Retinal pigment epithelial cell (primary cell): Measurements from ENCODE around the gene ZNF385B.

Experiments used
- DNase-seq: peaks from one replicate; pipeline ENCODE4 v3.0.0-alpha.2; 2010; ENCODE audit warnings: low read depth
- H3K4me3 ChIP-seq: 2 replicates; pipeline ENCODE4 v1.5.1; 2011; ENCODE audit warnings: mild to moderate bottlenecking, low read length, control low read depth, moderate library complexity
- TF ChIP-seq, protein P1 (sequence below): conservative IDR thresholded peaks from 2 replicates; pipeline ENCODE4 v1.5.1; 2011; ENCODE audit warnings: low read depth, low read length, control low read depth, inconsistent platforms

The ZNF385B gene

DNA sequence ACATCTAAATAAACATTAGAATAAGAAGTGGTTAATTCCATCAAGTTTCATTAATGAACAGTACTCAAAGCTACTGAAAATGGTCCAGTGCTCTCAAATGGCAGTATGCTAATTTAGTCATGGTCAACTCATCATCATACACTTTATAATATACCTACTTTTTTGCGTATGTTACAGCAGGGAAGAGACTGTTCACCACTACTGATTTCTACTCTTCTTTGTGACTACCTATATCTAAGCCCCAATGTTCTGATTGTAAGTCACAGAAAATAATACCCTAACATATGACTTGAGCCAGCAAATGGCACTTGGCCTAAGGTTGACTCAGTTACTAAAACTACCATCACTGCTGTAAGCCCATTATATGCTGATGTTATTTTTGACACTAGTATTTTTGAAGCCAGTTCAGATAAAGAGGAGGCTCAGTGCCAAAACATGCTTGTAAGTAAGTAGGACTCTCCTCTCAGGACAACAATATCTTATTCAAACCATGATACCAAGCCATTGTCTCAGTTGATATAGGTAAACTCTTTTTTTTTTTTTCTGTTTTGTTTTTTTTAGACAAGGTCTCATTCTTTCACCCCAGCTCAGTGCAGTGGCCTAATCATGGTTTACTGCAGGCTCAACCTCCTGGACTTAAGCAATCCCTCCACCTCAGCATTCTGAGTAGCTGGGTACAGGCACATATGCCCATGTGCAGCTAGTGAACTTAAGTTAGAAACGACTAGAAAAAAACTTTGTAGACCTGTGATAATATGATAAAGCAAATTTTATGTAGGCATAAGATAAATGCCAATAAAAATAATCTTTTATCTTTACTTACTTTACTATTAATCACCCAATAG is 266.9 kb downstream of the ZNF385B start:
- TF ChIP-seq, protein P1, sequence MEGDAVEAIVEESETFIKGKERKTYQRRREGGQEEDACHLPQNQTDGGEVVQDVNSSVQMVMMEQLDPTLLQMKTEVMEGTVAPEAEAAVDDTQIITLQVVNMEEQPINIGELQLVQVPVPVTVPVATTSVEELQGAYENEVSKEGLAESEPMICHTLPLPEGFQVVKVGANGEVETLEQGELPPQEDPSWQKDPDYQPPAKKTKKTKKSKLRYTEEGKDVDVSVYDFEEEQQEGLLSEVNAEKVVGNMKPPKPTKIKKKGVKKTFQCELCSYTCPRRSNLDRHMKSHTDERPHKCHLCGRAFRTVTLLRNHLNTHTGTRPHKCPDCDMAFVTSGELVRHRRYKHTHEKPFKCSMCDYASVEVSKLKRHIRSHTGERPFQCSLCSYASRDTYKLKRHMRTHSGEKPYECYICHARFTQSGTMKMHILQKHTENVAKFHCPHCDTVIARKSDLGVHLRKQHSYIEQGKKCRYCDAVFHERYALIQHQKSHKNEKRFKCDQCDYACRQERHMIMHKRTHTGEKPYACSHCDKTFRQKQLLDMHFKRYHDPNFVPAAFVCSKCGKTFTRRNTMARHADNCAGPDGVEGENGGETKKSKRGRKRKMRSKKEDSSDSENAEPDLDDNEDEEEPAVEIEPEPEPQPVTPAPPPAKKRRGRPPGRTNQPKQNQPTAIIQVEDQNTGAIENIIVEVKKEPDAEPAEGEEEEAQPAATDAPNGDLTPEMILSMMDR, result no peak
- no peak overlapping the region for H3K4me3 ChIP-seq
- DNase-seq, result no peak

DNA sequence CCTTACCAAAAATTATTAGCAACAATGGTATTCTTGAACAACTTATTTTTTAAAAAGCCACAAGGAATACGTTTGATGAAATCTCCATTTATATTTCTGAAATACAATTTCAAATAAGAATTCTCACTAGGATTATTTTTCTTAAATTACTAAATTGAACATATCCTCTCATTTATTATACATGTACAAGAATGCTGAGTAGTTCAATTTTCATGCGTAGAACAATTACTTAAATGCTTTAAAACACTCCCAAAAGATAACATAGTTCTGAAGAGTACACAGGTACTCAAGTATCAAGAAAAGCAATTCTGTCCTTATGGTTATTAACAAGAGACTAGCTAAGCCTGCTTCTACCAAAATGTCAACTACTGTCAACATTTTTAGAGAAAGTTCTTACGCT is 268.1 kb downstream of the ZNF385B start:
- no peak overlapping the region for H3K4me3 ChIP-seq
- no peak for DNase-seq
- TF ChIP-seq, protein P1, result no peak

DNA sequence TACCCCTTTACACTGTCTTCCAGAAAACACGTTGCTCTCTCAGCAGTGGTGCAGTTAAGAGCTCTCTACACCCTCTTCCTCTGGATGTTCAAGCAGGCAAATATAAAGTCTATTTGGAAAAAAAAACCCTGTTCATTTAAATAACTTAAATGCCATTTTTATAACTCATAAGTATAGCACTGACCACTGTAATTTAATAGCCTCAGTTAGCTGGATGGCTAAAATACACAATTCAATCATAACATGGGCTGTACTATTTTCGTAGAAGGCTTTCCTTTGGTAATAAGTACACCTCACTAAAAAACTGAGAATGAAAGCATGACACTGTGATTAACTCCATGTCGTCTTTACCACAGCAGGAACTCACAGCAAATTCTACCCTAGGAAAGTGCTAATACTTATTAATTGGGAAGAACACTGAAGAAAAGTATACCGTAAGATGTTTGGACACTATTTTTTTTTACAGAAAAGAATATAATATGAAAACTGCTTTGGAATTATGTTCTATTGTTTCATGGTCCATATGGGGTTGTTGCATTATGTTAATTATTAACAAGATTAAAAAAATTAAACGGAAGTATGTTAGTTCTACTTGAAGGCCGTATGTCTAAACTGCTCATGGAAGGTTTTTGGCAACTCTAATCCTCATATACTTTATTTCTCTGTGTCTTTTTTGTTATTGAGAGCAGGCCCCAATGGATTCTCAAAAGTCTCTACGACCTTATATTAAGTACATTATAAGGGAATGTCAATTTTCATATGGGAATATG is 269.1 kb downstream of the ZNF385B start:
- DNase-seq, result no peak
- no peak overlapping the region for H3K4me3 ChIP-seq
- TF ChIP-seq, protein P1, result no peak

DNA sequence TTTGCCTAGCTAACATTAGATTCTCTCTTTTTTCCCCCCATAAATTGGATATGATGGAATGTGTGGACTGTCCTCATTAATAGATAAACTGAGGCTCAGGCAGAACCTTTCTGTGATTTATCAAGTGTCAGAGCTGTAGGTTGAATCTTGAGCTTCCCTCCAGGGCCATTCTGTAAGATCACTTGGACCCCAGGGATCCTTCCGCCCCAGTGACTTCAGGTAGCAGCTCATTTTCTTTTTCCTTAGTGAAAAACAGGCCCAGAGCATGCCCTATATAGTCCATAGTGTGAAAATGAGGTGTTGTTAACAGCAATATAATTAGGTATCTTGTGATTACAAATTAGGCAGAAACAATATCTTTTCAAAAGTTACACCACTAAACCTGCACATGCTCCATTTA is 269.7 kb downstream of the ZNF385B start:
- TF ChIP-seq, protein P1, result no peak
- no peak overlapping the region for H3K4me3 ChIP-seq
- no peak for DNase-seq

DNA sequence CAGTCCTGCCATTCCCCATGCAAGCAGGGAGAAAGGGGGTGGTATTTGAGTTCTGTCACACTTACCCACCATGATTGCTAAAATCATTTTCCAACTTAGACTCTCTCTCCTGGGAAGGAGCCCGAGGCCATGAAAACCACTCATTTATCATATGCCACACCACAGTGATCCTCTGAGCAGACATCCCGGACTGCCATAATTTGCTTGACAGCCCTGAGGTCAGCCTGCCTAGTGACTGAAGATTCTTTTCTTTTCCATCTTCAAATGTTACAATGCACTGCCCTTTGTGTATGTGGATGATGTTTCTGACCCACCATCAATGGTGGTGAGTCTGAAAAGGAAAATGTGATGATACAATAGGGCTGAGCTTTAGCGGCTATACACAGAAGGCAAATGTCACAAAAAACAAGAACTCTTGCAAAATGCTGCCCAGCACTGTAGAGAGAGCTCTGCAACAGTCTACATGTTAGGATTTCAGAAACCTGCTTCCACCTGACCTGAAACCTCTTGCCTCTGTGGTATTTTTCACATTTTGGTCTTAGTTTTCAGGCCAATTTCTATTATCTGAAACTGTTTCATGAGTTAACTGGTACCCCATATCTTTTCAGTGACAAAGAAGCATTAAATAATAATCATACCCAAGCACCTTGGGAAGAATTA is 272.8 kb downstream of the ZNF385B start:
- TF ChIP-seq, protein P1, result no peak
- H3K4me3 ChIP-seq, result no peak overlapping the region
- DNase-seq, result no peak

DNA sequence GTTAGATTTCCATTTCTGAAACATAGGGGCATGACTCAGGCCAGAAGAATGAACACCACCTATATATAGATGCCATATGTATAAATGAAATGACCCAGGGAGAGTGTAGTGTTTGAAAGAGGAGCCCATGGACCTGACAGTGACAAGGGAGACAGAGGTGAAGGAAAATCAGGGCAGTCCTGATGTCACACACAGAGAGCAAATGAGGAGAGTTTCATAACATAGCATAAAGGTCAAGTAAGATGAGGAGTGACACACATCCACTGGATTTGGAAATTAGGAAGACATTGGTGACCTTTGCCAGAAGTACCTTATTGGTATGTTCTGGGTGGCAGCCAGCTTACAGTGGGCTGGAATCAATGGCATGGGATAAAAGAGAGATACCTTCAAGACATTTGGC is 276.7 kb downstream of the ZNF385B start:
- TF ChIP-seq, protein P1, result no peak
- no peak for DNase-seq
- no peak overlapping the region for H3K4me3 ChIP-seq
